CD4-positive, alpha-beta T cell treated with Interleukin-6 at 100 ng/mL for 8 hours (primary cell): ENCODE results near the gene STYX.
A peak's percentile ranks its signal among the peaks of the same experiment; 100 is the strongest.
"Not testable (repeated sequence)": the region's sequence is repeated elsewhere in the genome, so short reads cannot be mapped to it uniquely, and the experiment has no call there.

Experiments used
- DNase-seq: peaks from one replicate; pipeline ENCODE4 v3.0.0-alpha.2; 2020; ENCODE audit warnings: mixed read lengths, low spot score

The STYX gene

GRCh38 chr14:52727509-52727908 lies 2.5 kb upstream of the STYX start:
- DNase-seq = not testable (repeated sequence)

- not testable (repeated sequence) for DNase-seq
These were observed 931 bp upstream of the STYX start for GRCh38 chr14:52729035-52729434.

- no peak for DNase-seq
These were observed 411 bp upstream of the STYX start for GRCh38 chr14:52729585-52729924.

- no peak for DNase-seq
These were observed 744 bp downstream of the STYX start for GRCh38 chr14:52730709-52731111.

- DNase-seq = no peak
These were observed 3.9 kb downstream of the STYX start for GRCh38 chr14:52733824-52734223.

- no peak for DNase-seq
These were observed 6.0 kb downstream of the STYX start for GRCh38 chr14:52735921-52736489.

- DNase-seq = no peak
These were observed 8.4 kb downstream of the STYX start for GRCh38 chr14:52738409-52738808.

- DNase-seq = no peak
These were observed 10.8 kb downstream of the STYX start for GRCh38 chr14:52740751-52741150.

GRCh38 chr14:52741865-52742264 lies 11.9 kb downstream of the STYX start:
- peak; percentile 42 for DNase-seq

GRCh38 chr14:52748647-52749292 lies 18.8 kb downstream of the STYX start:
- no peak for DNase-seq

GRCh38 chr14:52755607-52756316 lies 25.8 kb downstream of the STYX start:
- DNase-seq = no peak

GRCh38 chr14:52759145-52759544 lies 29.2 kb downstream of the STYX start:
- DNase-seq = no peak

GRCh38 chr14:52762923-52763322 lies 33.0 kb downstream of the STYX start:
- DNase-seq = not testable (repeated sequence)

- no peak for DNase-seq
These were observed 37.3 kb downstream of the STYX start for GRCh38 chr14:52767058-52767833.

- DNase-seq = no peak
These were observed 39.9 kb downstream of the STYX start for GRCh38 chr14:52769887-52770286.

- no peak for DNase-seq
These were observed 46.9 kb downstream of the STYX start for GRCh38 chr14:52776816-52777215.

GRCh38 chr14:52778702-52779101 lies 48.7 kb downstream of the STYX start:
- no peak for DNase-seq

GRCh38 chr14:52780893-52781292 lies 50.9 kb downstream of the STYX start:
- no peak for DNase-seq

GRCh38 chr14:52781629-52782028 lies 51.7 kb downstream of the STYX start:
- no peak for DNase-seq

GRCh38 chr14:52783206-52783605 lies 53.2 kb downstream of the STYX start:
- DNase-seq = no peak

GRCh38 chr14:52786887-52787286 lies 56.9 kb downstream of the STYX start:
- no peak for DNase-seq

GRCh38 chr14:52789118-52789517 lies 59.2 kb downstream of the STYX start:
- DNase-seq = no peak
